ENCODE results near the gene CGRRF1.

CGRRF1 gene, protein sequence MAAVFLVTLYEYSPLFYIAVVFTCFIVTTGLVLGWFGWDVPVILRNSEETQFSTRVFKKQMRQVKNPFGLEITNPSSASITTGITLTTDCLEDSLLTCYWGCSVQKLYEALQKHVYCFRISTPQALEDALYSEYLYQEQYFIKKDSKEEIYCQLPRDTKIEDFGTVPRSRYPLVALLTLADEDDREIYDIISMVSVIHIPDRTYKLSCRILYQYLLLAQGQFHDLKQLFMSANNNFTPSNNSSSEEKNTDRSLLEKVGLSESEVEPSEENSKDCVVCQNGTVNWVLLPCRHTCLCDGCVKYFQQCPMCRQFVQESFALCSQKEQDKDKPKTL

DNA sequence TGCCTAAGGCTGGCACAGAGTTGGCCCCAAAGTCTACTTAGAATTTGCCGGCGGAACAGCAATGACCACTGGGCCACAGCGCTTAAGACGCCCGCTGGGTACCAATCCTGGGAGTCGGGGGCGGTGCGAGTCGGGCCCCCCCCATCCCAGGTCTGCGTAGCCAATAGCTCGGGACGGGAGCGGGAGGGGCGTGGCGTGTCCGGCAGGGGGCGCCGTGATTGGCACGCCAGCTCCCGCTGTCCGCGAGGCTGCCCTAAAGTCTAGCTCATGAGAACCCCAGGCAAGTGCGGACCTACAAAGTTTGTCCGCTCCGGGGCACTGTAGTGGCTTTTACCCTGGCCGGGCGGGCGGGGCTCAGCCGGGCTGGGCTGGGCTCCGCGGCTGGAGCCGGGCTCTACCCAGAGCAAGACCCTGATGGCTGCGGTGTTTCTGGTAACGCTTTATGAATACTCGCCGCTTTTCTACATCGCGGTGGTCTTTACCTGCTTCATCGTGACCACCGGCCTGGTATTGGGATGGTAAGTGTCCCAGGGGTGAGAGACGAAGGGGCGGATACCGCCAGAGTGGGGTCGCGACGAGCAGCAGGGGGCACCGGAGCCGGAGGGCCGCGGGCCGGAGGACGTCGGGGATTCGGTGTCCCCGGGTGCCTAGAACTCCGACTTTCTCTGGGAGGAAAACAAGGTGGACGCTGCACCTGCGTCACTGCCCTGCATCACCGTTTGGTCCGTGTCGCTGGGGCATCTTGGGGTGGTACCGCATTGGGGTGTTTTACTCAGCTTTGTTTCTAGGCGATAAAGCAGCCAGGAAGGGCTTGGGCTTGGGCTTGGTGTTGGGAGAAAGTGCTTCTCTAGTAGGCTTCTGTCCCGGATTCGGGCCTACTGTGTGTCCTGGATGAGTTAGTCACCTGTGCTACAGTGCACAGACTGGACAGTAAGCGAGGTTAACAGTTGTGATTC lies at the start of gene CGRRF1:
CGRRF1 (plus strand) TSS at position 361 of the 956 bp plus-strand sequence; CDS start at position 415, 54 bp downstream.
- no peaks in the 10 kb centered on the region for H3K27me3 ChIP-seq (replicated peaks; ENCODE audit: control insufficient read depth, insufficient read depth, low read length)
- H3K4me1 ChIP-seq (ENCODE audit: control insufficient read depth, insufficient read depth, low read length), result peaks cover 14% of the 10 kb centered on the region
- H3K9ac ChIP-seq (ENCODE audit: low read length), result peak within 1 kb of the TSS; percentile 97
- no peaks in the 10 kb centered on the region for H3K9me3 ChIP-seq (ENCODE audit: control insufficient read depth, low read length)
- peak within 1 kb of the TSS; percentile 100 for H3K4me3 ChIP-seq (ENCODE audit: low read length)
- DNase-seq (ENCODE audit: low read depth), result peak; percentile 99
- no peaks in the 10 kb centered on the region for H3K36me3 ChIP-seq (ENCODE audit: control insufficient read depth, insufficient read depth, low read length, severe bottlenecking)

DNA sequence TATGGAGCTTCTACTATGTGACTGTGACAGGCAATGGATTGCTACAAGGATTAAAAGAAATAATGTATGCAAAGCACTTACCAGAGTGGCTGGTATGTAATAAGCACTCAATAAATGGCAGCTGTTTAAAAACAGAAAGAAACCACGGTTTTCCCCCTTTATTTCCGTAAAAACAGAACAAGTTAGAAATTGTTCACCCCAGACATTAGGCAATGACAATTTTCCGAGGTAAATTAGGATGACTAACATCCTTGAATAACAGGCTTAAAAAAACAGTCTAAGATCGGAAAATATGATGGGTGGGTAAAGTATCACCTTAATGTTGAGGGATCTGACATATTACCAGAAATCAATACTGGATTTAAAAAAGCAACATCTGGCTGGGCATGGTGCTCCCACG lies 47.7 kb upstream of the CGRRF1 start:
- Histone ChIP-seq H3K4me3 (ENCODE audit: low read length) (no peak overlapping the region), H3K4me1 (ENCODE audit: control insufficient read depth, insufficient read depth, low read length) (peaks cover 3% of the 10 kb centered on the region), H3K9me3 (ENCODE audit: control insufficient read depth, low read length) (peaks cover 3% of the 10 kb centered on the region), H3K9ac (ENCODE audit: low read length) (no peak overlapping the region), H3K27me3 (replicated peaks; ENCODE audit: control insufficient read depth, insufficient read depth, low read length) (no peaks in the 10 kb centered on the region), H3K36me3 (ENCODE audit: control insufficient read depth, insufficient read depth, low read length, severe bottlenecking) (no peaks in the 10 kb centered on the region)
- DNase-seq (ENCODE audit: low read depth), result no peak

DNA sequence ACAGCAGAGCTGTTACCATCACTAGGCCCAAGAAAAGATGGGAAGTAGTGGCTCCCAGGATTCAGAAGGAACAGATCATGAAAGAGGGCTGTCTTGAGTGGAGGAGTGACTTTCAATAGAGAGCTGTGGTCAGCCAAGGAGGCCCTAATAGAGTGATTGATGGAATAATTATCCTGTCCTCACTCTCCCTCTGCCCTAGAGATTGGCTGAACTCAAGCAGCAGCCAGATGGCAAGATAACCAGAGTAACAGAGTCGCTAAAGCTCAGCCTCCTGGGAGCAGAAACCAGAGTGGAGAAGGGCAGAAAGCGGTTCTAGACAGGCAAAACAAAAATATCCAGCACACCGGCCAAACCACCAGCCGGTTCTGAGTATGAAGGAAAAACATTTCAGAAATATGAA lies 44.1 kb upstream of the CGRRF1 start:
- Histone ChIP-seq H3K9me3 (ENCODE audit: control insufficient read depth, low read length) (peaks cover 14% of the 10 kb centered on the region), H3K9ac (ENCODE audit: low read length) (no peak overlapping the region), H3K36me3 (ENCODE audit: control insufficient read depth, insufficient read depth, low read length, severe bottlenecking) (peaks cover 3% of the 10 kb centered on the region), H3K4me3 (ENCODE audit: low read length) (no peak overlapping the region), H3K4me1 (ENCODE audit: control insufficient read depth, insufficient read depth, low read length) (no peaks in the 10 kb centered on the region), H3K27me3 (replicated peaks; ENCODE audit: control insufficient read depth, insufficient read depth, low read length) (no peaks in the 10 kb centered on the region)
- DNase-seq (ENCODE audit: low read depth), result no peak

DNA sequence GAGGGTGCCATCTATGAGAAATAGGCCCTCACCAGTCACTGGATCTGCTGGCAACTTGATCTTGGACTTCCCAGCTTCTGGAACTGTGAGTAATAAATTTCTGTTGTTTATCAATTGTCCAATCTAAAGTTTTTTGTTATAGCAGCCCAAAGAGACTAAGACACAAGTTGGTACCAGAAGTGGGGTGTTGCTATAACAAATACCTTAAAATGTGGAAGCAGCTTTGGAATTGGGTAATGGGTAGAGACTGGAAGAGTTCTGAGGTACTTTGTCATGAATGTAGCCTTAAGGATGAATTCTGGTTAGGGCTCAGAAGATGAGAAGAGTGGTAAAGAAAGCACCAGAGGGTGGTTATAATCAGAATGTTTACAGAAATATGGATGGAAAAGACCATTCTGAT lies 42.4 kb upstream of the CGRRF1 start:
- no peak overlapping the region for H3K9ac ChIP-seq (ENCODE audit: low read length)

DNA sequence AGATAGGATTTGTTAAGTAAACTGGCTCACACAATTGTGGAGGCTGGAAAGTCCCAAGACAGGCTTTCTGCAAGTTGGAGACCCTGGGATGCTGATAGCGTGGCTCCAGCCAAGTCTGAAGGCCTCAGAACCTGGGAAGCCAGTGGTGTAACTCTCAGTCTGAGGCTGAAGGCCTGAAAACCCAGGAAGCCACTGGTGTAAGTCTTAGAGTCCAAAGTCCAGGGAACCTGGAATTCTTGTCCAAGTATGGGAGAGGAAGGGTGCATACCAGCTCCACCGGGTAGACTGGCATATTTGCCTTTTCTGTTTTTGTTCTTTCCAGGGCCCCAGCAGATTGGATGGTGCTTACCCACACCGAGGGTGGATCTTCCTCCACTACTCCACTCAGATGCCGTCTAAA lies 39.0 kb upstream of the CGRRF1 start:
- Histone ChIP-seq H3K9me3 (ENCODE audit: control insufficient read depth, low read length) (peaks cover 14% of the 10 kb centered on the region), H3K9ac (ENCODE audit: low read length) (no peak overlapping the region), H3K4me3 (ENCODE audit: low read length) (no peak overlapping the region), H3K36me3 (ENCODE audit: control insufficient read depth, insufficient read depth, low read length, severe bottlenecking) (peaks cover 4% of the 10 kb centered on the region), H3K27me3 (replicated peaks; ENCODE audit: control insufficient read depth, insufficient read depth, low read length) (no peaks in the 10 kb centered on the region), H3K4me1 (ENCODE audit: control insufficient read depth, insufficient read depth, low read length) (peaks cover 23% of the 10 kb centered on the region)
- no peak for DNase-seq (ENCODE audit: low read depth)

More for the DNA sequence above, 42.4 kb upstream of the CGRRF1 start:
- Histone ChIP-seq H3K9me3 (ENCODE audit: control insufficient read depth, low read length) (peaks cover 14% of the 10 kb centered on the region), H3K4me3 (ENCODE audit: low read length) (no peak overlapping the region), H3K36me3 (ENCODE audit: control insufficient read depth, insufficient read depth, low read length, severe bottlenecking) (peaks cover 4% of the 10 kb centered on the region), H3K4me1 (ENCODE audit: control insufficient read depth, insufficient read depth, low read length) (no peaks in the 10 kb centered on the region), H3K27me3 (replicated peaks; ENCODE audit: control insufficient read depth, insufficient read depth, low read length) (no peaks in the 10 kb centered on the region)
- no peak for DNase-seq (ENCODE audit: low read depth)

DNA sequence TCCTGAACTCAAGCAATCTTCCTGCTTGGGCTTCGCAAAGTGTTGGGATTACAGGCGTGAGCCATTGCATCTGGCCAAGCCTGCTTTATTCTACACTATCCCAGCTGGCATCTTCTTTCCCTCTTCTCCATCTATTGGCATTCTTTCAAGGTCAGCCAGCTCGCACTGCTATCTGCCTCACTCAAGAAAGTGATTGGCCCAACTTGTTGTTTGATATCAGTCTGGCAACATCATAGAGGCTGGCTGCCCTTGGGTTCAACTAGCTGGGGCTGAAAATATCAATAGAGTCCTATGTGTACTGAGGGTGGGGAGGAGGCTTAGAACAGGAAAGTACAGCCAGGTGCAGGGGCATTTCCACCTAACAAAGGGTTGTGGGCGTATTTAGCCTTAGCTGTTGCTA lies 38.1 kb upstream of the CGRRF1 start:
- no peaks in the 10 kb centered on the region for H3K27me3 ChIP-seq (replicated peaks; ENCODE audit: control insufficient read depth, insufficient read depth, low read length)
- H3K9me3 ChIP-seq (ENCODE audit: control insufficient read depth, low read length), result peaks cover 14% of the 10 kb centered on the region
- H3K4me3 ChIP-seq (ENCODE audit: low read length), result no peak overlapping the region
- peaks cover 28% of the 10 kb centered on the region for H3K4me1 ChIP-seq (ENCODE audit: control insufficient read depth, insufficient read depth, low read length)
- H3K36me3 ChIP-seq (ENCODE audit: control insufficient read depth, insufficient read depth, low read length, severe bottlenecking), result peaks cover 8% of the 10 kb centered on the region
- no peak for DNase-seq (ENCODE audit: low read depth)
- no peak overlapping the region for H3K9ac ChIP-seq (ENCODE audit: low read length)

GRCh38 chr14:54472315-54472714 lies 37.4 kb upstream of the CGRRF1 start:
- no peak for DNase-seq (ENCODE audit: low read depth)
- Histone ChIP-seq H3K27me3 (replicated peaks; ENCODE audit: control insufficient read depth, insufficient read depth, low read length) (no peaks in the 10 kb centered on the region), H3K9me3 (ENCODE audit: control insufficient read depth, low read length) (peaks cover 8% of the 10 kb centered on the region), H3K4me3 (ENCODE audit: low read length) (no peak overlapping the region), H3K36me3 (ENCODE audit: control insufficient read depth, insufficient read depth, low read length, severe bottlenecking) (peaks cover 14% of the 10 kb centered on the region), H3K4me1 (ENCODE audit: control insufficient read depth, insufficient read depth, low read length) (peaks cover 28% of the 10 kb centered on the region), H3K9ac (ENCODE audit: low read length) (no peak overlapping the region)

GRCh38 chr14:54474232-54474793 lies 35.4 kb upstream of the CGRRF1 start:
- Histone ChIP-seq H3K36me3 (ENCODE audit: control insufficient read depth, insufficient read depth, low read length, severe bottlenecking) (peaks cover 23% of the 10 kb centered on the region), H3K9ac (ENCODE audit: low read length) (no peak overlapping the region), H3K4me3 (ENCODE audit: low read length) (no peak overlapping the region), H3K9me3 (ENCODE audit: control insufficient read depth, low read length) (no peaks in the 10 kb centered on the region), H3K27me3 (replicated peaks; ENCODE audit: control insufficient read depth, insufficient read depth, low read length) (no peaks in the 10 kb centered on the region), H3K4me1 (ENCODE audit: control insufficient read depth, insufficient read depth, low read length) (peaks cover 44% of the 10 kb centered on the region)
- peak; percentile 55 for DNase-seq (ENCODE audit: low read depth)

DNA sequence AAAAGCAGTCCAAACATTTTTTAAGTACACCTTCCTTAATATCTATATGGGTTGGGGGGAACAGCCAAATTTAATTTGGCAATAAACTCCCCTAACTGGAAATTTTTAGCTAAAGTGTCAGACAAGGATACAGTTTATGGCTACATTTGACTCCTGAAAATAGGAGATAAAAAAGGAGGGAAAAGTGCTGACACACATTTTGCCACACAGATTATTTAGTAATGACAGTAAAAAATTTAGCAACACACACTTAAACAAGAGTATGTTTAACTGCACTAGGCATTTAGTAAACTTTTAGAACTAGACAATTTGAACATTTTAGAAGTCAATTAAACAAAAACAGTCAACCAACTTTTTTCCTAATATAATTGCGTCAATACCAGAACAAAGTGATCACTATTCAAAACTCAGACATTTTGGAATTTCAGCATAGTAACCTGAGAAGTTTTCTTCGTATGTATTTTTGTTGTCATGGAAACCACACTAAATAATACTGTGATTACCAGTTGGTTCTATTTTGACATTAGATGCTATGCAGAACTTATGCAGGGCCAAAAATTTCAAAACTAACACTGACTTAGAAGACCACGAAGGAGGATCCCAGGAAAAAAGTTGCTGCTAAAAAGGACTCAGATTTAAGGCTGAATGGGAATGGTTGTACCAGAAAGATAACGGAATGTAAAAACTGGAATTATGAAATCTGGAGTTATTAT lies 34.4 kb upstream of the CGRRF1 start:
- peak; percentile 75 for DNase-seq (ENCODE audit: low read depth)
- Histone ChIP-seq H3K4me3 (ENCODE audit: low read length) (peak overlapping the region; percentile 4), H3K9me3 (ENCODE audit: control insufficient read depth, low read length) (no peaks in the 10 kb centered on the region), H3K27me3 (replicated peaks; ENCODE audit: control insufficient read depth, insufficient read depth, low read length) (no peaks in the 10 kb centered on the region), H3K36me3 (ENCODE audit: control insufficient read depth, insufficient read depth, low read length, severe bottlenecking) (peaks cover 32% of the 10 kb centered on the region), H3K9ac (ENCODE audit: low read length) (no peak overlapping the region), H3K4me1 (ENCODE audit: control insufficient read depth, insufficient read depth, low read length) (peaks cover 49% of the 10 kb centered on the region)

- Histone ChIP-seq H3K9me3 (ENCODE audit: control insufficient read depth, low read length) (no peaks in the 10 kb centered on the region), H3K4me3 (ENCODE audit: low read length) (peak overlapping the region; percentile 4), H3K36me3 (ENCODE audit: control insufficient read depth, insufficient read depth, low read length, severe bottlenecking) (peaks cover 33% of the 10 kb centered on the region), H3K9ac (ENCODE audit: low read length) (no peak overlapping the region), H3K27me3 (replicated peaks; ENCODE audit: control insufficient read depth, insufficient read depth, low read length) (no peaks in the 10 kb centered on the region), H3K4me1 (ENCODE audit: control insufficient read depth, insufficient read depth, low read length) (peaks cover 53% of the 10 kb centered on the region)
- DNase-seq (ENCODE audit: low read depth), result peak; percentile 56
These were observed 33.8 kb upstream of the CGRRF1 start for GRCh38 chr14:54475911-54476310.
